ENCODE data around the gene RANBP17.

DNA sequence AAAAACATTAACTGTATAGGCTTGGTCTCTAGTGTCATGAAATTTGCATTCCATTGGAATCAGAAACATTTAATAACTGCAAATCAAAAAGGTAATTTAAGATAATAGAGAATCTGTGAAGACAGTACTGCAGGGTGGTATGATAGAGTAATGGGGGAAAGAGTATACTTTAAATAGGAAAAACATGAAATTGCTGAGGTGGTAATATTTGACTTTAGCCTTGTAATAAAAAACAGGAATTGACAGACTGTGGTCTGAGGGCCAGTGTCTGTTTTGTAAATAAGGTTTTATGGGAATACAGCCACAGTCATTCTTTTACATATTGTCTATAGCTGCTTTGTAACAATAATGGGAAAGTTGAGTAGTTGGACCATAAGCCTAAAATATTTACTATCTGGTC, 162.3 kb downstream of the RANBP17 start:
- TF ChIP-seq CTCF (IDR thresholded peaks at IDR 0.05) (no peak), POLR2A (IDR thresholded peaks at IDR 0.05) (no peak), POLR2AphosphoS5 (IDR thresholded peaks at IDR 0.05) (no peak), EP300 (IDR thresholded peaks at IDR 0.05) (no peak)
